ENCODE data around the gene RIPOR3. TPM values are rescaled to one million over a fixed set of nuclear protein-coding genes. Genes with fewer than 3 reads are reported as not detected.

RIPOR3 gene
- total and polyA plus RNA-seq, 4 donors: 5.6 to 90.3 (median 16.3) TPM

GRCh38 chr20:50597406-50597969, 93.9 kb downstream of the RIPOR3 start:
- H3K9me3 ChIP-seq (ENCODE audit: control insufficient read depth in 4 of 4, low read length in 3 of 4): no peaks in the 10 kb centered on the region
- H3K4me3 ChIP-seq (ENCODE audit: low read depth in 1 of 3, low read length in 3 of 3): no peak overlapping the region
- H3K4me1 ChIP-seq (ENCODE audit: control insufficient read depth in 4 of 4, insufficient read depth in 4 of 4, low read length in 3 of 4): peaks cover 0 to 10% (median 3%) of the 10 kb centered on the region in 4 donors
- no peak for DNase-seq (ENCODE audit: low spot score)
- H3K36me3 ChIP-seq (ENCODE audit: control insufficient read depth in 4 of 4, insufficient read depth in 3 of 4, low read depth in 1 of 4, low read length in 3 of 4): peaks cover 0 to 3% (median 0%) of the 10 kb centered on the region in 4 donors
- 79% methylated on average over 22 of the region's 22 CpGs for WGBS
- no peak overlapping the region for H3K9ac ChIP-seq (ENCODE audit: low read depth in 1 of 2, low read length in 2 of 2)
- H3K27ac ChIP-seq (ENCODE audit: low read depth in 1 of 2, low read length in 2 of 2): no peak overlapping the region
- H3K27me3 ChIP-seq (ENCODE audit: control insufficient read depth in 4 of 4, insufficient read depth in 4 of 4, low read length in 3 of 4): no peaks in the 10 kb centered on the region
- TF ChIP-seq RXRA (IDR thresholded peaks at IDR 0.05): no peak
- no peak for TF ChIP-seq SP1 (IDR thresholded peaks at IDR 0.05)
- TF ChIP-seq GABPA (IDR thresholded peaks at IDR 0.05 in 1 of 2, conservative IDR thresholded peaks at IDR 0.05 in 1 of 2): no peak
- no peak for TF ChIP-seq ATF3 (IDR thresholded peaks at IDR 0.05)
- TF ChIP-seq REST (IDR thresholded peaks at IDR 0.05): no peak
- no peak for TF ChIP-seq NR2F2 (IDR thresholded peaks at IDR 0.05)
- no peak for TF ChIP-seq YY1 (IDR thresholded peaks at IDR 0.05)
- no peak for TF ChIP-seq FOXA2 (IDR thresholded peaks at IDR 0.05)

- TF ChIP-seq CTCF (IDR thresholded peaks at IDR 0.05; ENCODE audit: low read depth, low read length, missing input control) (no peak), FOXA1 (IDR thresholded peaks at IDR 0.05) (no peak), YY1 (IDR thresholded peaks at IDR 0.05) (no peak), SP1 (IDR thresholded peaks at IDR 0.05) (no peak), FOXA2 (IDR thresholded peaks at IDR 0.05) (no peak), REST (IDR thresholded peaks at IDR 0.05) (no peak), TAF1 (conservative IDR thresholded peaks at IDR 0.05) (no peak), ATF3 (IDR thresholded peaks at IDR 0.05) (no peak), RAD21 (IDR thresholded peaks at IDR 0.05) (no peak)
- H3K9me3 ChIP-seq (ENCODE audit: control insufficient read depth in 4 of 4, low read length in 3 of 4): no peaks in the 10 kb centered on the region
These were observed 94.7 kb downstream of the RIPOR3 start for GRCh38 chr20:50596694-50597021.

More at GRCh38 chr20:50596694-50597021, 94.7 kb downstream of the RIPOR3 start:
- DNase-seq (ENCODE audit: low spot score): no peak
- 88% methylated on average over 11 of the region's 11 CpGs for WGBS
- no peak overlapping the region for H3K9ac ChIP-seq (ENCODE audit: low read depth in 1 of 2, low read length in 2 of 2)
- no peaks in the 10 kb centered on the region for H3K27me3 ChIP-seq (ENCODE audit: control insufficient read depth in 4 of 4, insufficient read depth in 4 of 4, low read length in 3 of 4)
- H3K4me3 ChIP-seq (ENCODE audit: low read depth in 1 of 3, low read length in 3 of 3): no peak overlapping the region
- peaks cover under 1 to 17% (median 9%) of the 10 kb centered on the region in 4 donors for H3K4me1 ChIP-seq (ENCODE audit: control insufficient read depth in 4 of 4, insufficient read depth in 4 of 4, low read length in 3 of 4)
- H3K27ac ChIP-seq (ENCODE audit: low read depth in 1 of 2, low read length in 2 of 2): no peak overlapping the region
- H3K36me3 ChIP-seq (ENCODE audit: control insufficient read depth in 4 of 4, insufficient read depth in 3 of 4, low read depth in 1 of 4, low read length in 3 of 4): no peaks in the 10 kb centered on the region

Measured in liver (tissue), 9 donors.